ENCODE results near the gene NAPSA. TPM values are rescaled to one million over a fixed set of nuclear protein-coding genes. Genes with fewer than 3 reads are reported as not detected.

Gene NAPSA
- total RNA-seq, 1 donor from 2014 or later, result 3.3 TPM

DNA sequence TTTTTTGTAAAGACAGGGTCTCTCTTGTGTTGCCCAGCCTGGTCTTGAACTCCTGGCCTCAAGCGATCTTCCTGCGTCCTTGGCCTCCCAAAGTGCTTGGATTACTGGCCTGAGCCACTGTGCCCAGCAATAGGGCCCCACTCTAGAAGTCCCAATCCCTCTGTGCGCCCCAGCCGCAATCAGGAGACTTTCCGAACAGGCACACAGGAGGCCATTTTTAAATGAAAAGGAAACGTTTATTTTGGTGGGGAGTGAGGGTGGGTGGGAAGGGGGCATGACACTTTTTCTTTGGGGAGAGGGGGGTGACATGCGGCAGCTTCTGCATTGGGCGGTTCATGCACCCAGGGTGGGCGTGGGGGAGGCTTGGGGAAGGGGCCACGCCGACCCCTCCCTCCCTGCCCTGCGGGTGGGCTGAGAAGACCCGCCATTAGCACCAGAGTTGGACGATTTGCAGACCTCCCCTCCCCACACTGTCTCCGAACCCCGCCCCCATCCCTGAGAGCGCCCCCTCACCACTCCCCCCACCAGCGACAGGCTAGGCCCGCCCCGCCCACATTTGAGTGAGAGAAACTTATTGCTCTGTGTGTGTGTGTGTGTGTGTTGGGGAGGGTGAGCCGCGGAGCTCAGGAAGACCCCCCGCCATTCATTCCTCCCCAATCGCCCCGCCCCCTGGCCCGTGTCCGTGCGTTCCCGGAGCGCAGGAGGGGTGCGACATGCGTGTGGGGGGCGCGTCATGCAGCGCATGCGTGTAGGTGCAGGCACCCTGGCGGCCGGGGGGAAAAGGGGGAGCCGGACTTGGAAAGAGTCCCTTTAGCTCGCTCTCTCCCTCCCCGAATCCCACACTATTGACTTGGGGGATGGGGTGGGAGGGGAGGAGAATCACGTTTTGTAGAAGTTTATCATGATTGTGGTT is 53.5 kb downstream of the NAPSA start:
- no peak overlapping the region for H3K4me3 ChIP-seq (ENCODE audit: low read depth, low read length)
- no peak for DNase-seq (ENCODE audit: low read depth)
- TF ChIP-seq, protein P1, sequence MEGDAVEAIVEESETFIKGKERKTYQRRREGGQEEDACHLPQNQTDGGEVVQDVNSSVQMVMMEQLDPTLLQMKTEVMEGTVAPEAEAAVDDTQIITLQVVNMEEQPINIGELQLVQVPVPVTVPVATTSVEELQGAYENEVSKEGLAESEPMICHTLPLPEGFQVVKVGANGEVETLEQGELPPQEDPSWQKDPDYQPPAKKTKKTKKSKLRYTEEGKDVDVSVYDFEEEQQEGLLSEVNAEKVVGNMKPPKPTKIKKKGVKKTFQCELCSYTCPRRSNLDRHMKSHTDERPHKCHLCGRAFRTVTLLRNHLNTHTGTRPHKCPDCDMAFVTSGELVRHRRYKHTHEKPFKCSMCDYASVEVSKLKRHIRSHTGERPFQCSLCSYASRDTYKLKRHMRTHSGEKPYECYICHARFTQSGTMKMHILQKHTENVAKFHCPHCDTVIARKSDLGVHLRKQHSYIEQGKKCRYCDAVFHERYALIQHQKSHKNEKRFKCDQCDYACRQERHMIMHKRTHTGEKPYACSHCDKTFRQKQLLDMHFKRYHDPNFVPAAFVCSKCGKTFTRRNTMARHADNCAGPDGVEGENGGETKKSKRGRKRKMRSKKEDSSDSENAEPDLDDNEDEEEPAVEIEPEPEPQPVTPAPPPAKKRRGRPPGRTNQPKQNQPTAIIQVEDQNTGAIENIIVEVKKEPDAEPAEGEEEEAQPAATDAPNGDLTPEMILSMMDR (conservative IDR thresholded peaks at IDR 0.05; ENCODE audit: low read depth, low read length), result no peak

DNA sequence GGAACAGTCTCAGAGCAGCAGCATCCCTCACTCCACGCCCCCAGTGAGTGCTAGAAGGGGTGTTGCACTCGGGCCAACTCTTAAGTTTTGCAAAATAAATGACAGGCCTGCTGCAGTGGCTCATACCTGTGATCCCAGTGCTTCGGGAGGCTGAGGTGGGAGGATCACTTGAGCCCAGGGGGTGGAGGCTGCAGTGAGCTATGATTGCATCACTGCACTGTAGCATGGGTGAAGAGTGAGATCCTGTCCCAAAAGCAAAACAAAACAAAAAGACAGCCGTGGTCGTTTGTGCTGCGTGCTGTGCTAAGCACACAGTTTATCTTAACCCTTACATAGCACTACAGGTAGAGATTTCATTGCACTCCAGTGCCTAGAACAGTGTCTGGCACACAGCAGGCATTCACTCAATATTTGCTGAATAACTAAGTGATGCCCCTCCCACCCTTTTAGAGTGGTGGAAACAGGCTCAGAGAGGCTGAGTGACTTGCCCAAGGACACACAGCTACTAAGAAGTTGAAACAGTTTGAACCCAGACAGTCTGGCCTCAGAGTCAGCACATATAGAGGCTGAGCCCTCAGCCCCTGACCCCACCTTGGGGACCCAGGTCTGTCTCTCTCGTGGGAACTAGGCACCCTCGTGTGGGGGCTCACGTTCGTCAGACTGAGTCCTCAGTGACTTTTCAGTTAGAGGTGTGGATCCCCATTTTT is 54.5 kb downstream of the NAPSA start:
- no peak for DNase-seq (ENCODE audit: low read depth)
- TF ChIP-seq, protein P1 (conservative IDR thresholded peaks at IDR 0.05; ENCODE audit: low read depth, low read length), result no peak
- no peak overlapping the region for H3K4me3 ChIP-seq (ENCODE audit: low read depth, low read length)

DNA sequence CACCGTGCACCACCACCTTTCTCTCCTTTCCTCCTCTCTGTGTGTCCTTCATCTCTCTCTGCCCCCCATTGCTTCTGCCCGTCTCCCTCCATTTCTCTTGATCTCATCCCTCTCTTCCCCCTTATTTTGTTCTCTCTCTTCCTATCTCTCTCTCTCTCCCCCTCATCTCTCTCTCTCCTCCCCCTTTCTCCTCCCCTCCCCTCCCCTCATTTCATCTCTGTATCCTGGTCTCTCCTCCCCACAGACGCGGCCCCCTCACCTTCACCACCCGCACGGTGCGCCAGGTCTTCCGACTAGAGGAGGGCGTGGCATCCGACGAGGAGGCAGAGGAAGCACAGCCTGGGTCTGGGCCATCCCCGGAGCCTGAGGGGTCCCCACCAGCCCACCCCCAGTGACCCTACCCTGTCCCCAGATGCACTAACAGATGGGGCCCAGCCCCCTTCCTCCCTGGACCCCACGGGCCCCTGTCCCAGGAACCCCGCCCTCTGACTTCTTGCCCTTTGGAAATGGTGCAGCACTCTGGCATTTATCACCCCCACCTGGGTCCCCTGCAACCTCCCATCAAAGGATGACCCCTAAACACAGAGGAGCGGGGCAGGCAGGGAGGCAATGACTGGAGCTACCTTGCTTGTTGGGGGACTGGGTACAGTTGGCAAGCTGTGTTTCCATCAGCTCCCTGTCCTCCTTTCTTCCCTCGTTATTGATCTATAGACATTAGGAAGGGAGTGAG is 55.9 kb downstream of the NAPSA start:
- TF ChIP-seq, protein P1 (conservative IDR thresholded peaks at IDR 0.05; ENCODE audit: low read depth, low read length), result no peak
- H3K4me3 ChIP-seq (ENCODE audit: low read depth, low read length), result no peak overlapping the region
- no peak for DNase-seq (ENCODE audit: low read depth)

DNA sequence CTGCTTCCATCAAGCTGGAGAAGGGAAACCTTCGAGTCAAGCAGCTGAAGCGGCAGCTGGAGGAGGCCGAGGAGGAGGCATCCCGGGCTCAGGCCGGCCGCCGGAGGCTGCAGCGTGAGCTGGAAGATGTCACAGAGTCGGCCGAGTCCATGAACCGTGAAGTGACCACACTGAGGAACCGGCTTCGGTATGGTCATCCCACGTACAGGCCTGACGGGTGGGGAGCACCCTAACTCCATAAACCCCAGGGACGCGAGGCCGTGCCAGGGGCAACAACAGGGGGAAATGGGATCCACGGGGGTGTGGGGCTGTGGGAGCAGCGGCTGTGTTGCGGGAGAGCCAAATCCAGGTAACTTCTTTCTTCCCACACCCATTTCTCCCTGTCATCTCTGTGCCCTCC is 56.4 kb downstream of the NAPSA start:
- H3K4me3 ChIP-seq (ENCODE audit: low read depth, low read length), result no peak overlapping the region
- TF ChIP-seq, protein P1 (conservative IDR thresholded peaks at IDR 0.05; ENCODE audit: low read depth, low read length), result no peak
- DNase-seq (ENCODE audit: low read depth), result no peak

Other genes starting within 250 kb of the NAPSA start
- 0.29 TPM in 1 of 2 replicates, not detected in the other for gene IZUMO2, start 202.4 kb downstream of the NAPSA start, total RNA-seq
- 19.2 and 23.8 TPM in 2 replicates for gene MYH14, start 162.0 kb downstream of the NAPSA start, total RNA-seq
- gene KCNC3, start 36.3 kb downstream of the NAPSA start, total RNA-seq, result 0.07 and 0.35 TPM in 2 replicates
- 56.4 and 67.5 TPM in 2 replicates for gene NR1H2, start 10.8 kb upstream of the NAPSA start, total RNA-seq
- gene POLD1, start 18.7 kb upstream of the NAPSA start, total RNA-seq, result 89.4 and 90.6 TPM in 2 replicates
- not detected in 2 replicates for gene SPIB, start 53.3 kb upstream of the NAPSA start, total RNA-seq
- gene MYBPC2, start 67.3 kb upstream of the NAPSA start, total RNA-seq, result not detected in 2 replicates
- gene EMC10, start 110.9 kb upstream of the NAPSA start, total RNA-seq, result 123 and 185 TPM in 2 replicates
- gene GARIN5A, start 111.2 kb upstream of the NAPSA start, total RNA-seq, result 0.69 and 2.2 TPM in 2 replicates
- gene JOSD2, start 145.6 kb upstream of the NAPSA start, total RNA-seq, result 16.1 and 36.4 TPM in 2 replicates
- gene ASPDH, start 148.3 kb upstream of the NAPSA start, total RNA-seq, result not detected in 2 replicates
- gene LRRC4B, start 202.8 kb upstream of the NAPSA start, total RNA-seq, result 0.07 and 0.69 TPM in 2 replicates